Neuronal stem cell (in vitro differentiated cells): ENCODE results near the gene CAMTA1.
A peak's percentile ranks its signal among the peaks of the same experiment; 100 is the strongest.

Experiments used
- DNase-seq: peaks from one replicate; pipeline ENCODE4 v3.0.0-alpha.2; 2013; ENCODE audit warnings: low spot score
- H2AFZ ChIP-seq: one replicate; pipeline ENCODE4 v1.6.1; 2013; ENCODE audit warnings: mild to moderate bottlenecking, low read length, inconsistent platforms
- H2AK5ac ChIP-seq: 2 replicates; pipeline ENCODE4 v1.6.1; 2013; ENCODE audit warnings: low read depth, mild to moderate bottlenecking, inconsistent platforms, low read length, moderate library complexity, mixed read lengths
- H2BK120ac ChIP-seq: 2 replicates; pipeline ENCODE4 v1.6.1; 2013; ENCODE audit warnings: low read depth, mild to moderate bottlenecking, inconsistent platforms, low read length, moderate library complexity, mixed read lengths
- H2BK12ac ChIP-seq: one replicate; pipeline ENCODE4 v1.6.1; 2013; ENCODE audit warnings: low read length, inconsistent platforms
- H2BK15ac ChIP-seq: 2 replicates; pipeline ENCODE4 v1.6.1; 2013; ENCODE audit warnings: mild to moderate bottlenecking, low read length, inconsistent platforms, mixed read lengths
- H2BK5ac ChIP-seq: one replicate; pipeline ENCODE4 v1.6.1; 2013; ENCODE audit warnings: inconsistent platforms, mild to moderate bottlenecking, low read length, moderate library complexity
- H3K14ac ChIP-seq: one replicate; pipeline ENCODE4 v1.6.1; 2013; ENCODE audit warnings: low read length, inconsistent platforms
- H3K18ac ChIP-seq: 2 replicates; pipeline ENCODE4 v1.6.1; 2013; ENCODE audit warnings: low read length, inconsistent platforms
- H3K23ac ChIP-seq: 2 replicates; pipeline ENCODE4 v1.6.1; 2013; ENCODE audit warnings: low read depth, mild to moderate bottlenecking, mixed read lengths, low read length, inconsistent platforms; ENCODE audit not compliant: poor library complexity
- H3K27ac ChIP-seq: replicated peaks from 3 replicates; pipeline ENCODE4 v1.5.1; 2013; ENCODE audit warnings: low read length, inconsistent platforms
- H3K27me3 ChIP-seq, 3 experiments: 2 replicates each; pipeline ENCODE4 v1.6.1; 2013; ENCODE audit warnings: low read length in 3 of 3, mild to moderate bottlenecking in 2 of 3, inconsistent platforms in 1 of 3, low read depth in 1 of 3, mixed read lengths in 1 of 3, moderate library complexity in 1 of 3; ENCODE audit not compliant: control insufficient read depth in 3 of 3, insufficient read depth in 3 of 3
- H3K36me3 ChIP-seq, 2 donors: replicated peaks in 1 of 2; 2 replicates each; pipeline ENCODE4 v1.6.1; 2013; ENCODE audit warnings: low read length in 2 of 2; ENCODE audit not compliant: control insufficient read depth in 2 of 2, insufficient read depth in 2 of 2
- H3K4ac ChIP-seq: 2 replicates; pipeline ENCODE4 v1.6.1; 2013; ENCODE audit warnings: inconsistent platforms, mild to moderate bottlenecking, low read length, moderate library complexity
- H3K4me1 ChIP-seq, 2 donors: 1 replicate in 1 of 2; 2 replicates in 1 of 2; pipeline ENCODE4 v1.6.1; 2013; ENCODE audit warnings: low read length in 2 of 2, low read depth in 1 of 2; ENCODE audit not compliant: control insufficient read depth in 2 of 2, insufficient read depth in 1 of 2
- H3K4me2 ChIP-seq: one replicate; pipeline ENCODE4 v1.6.1; 2013; ENCODE audit warnings: mild to moderate bottlenecking, low read length, inconsistent platforms; ENCODE audit not compliant: insufficient read depth, poor library complexity, severe bottlenecking
- H3K4me3 ChIP-seq, 2 donors: 2 replicates each; pipeline ENCODE4 v1.5.1; 2013; ENCODE audit warnings: low read length in 2 of 2, mild to moderate bottlenecking in 2 of 2, inconsistent platforms in 1 of 2, moderate library complexity in 1 of 2
- H3K79me1 ChIP-seq: one replicate; pipeline ENCODE4 v1.6.1; 2013; ENCODE audit warnings: low read depth, mild to moderate bottlenecking, inconsistent platforms, low read length, moderate library complexity
- H3K9ac ChIP-seq: one replicate; pipeline ENCODE4 v1.6.1; 2013; ENCODE audit warnings: mild to moderate bottlenecking, low read depth, low read length, inconsistent platforms; ENCODE audit not compliant: poor library complexity
- H3K9me3 ChIP-seq, 2 donors: replicated peaks in 1 of 2; 2 replicates each; pipeline versions ENCODE3 to v1.6.1; 2013; ENCODE audit warnings: low read length in 2 of 2, mild to moderate bottlenecking in 2 of 2, inconsistent platforms in 1 of 2, low read depth in 1 of 2, mixed read lengths in 1 of 2, moderate library complexity in 1 of 2; ENCODE audit not compliant: control insufficient read depth in 2 of 2, insufficient read depth in 1 of 2
- H4K8ac ChIP-seq: one replicate; pipeline ENCODE4 v1.6.1; 2013; ENCODE audit warnings: low read depth, mild to moderate bottlenecking, inconsistent platforms, low read length, moderate library complexity
- H4K91ac ChIP-seq: one replicate; pipeline ENCODE4 v1.6.1; 2013; ENCODE audit warnings: low read length, low read depth, mild to moderate bottlenecking, inconsistent platforms; ENCODE audit not compliant: poor library complexity
- WGBS, 2 donors: extraction: QIAGEN DNeasy Blood & Tissue Kit; methylation state at CpG; one replicate each; pipeline ENCODE4 v1.1.7; 2013; ENCODE audit warnings: missing lambda C conversion rate in 2 of 2, mixed read lengths in 1 of 2; ENCODE audit not compliant: insufficient read length in 2 of 2, insufficient replicate concordance in 1 of 2; ENCODE audit errors: extremely low coverage in 2 of 2; 5-methylcytosine and 5-hydroxymethylcytosine counted together

The CAMTA1 gene

DNA sequence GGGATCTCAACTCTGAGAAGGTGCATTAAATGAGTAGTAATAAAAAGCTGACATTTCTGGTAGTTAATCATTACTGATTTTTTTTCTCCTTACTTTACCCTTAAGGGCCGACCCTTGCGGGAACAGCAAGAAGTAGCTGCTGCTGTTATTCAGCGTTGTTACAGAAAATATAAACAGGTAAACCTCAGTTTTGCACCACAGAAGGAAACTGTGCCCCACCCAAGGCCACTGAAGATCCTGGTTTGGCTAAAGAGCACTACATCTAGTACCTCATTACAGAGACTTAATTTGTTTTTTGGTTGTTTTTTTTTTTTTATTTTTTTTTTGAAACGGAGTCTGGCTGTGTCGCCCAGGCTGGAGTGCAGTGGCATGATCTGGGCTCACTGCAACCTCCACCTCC is 962.4 kb downstream of the CAMTA1 start:
- Histone ChIP-seq H3K4me1 (peaks cover 2 to 9% of the 10 kb centered on the region in 2 donors), H3K4ac (no peak overlapping the region), H2BK5ac (no peak overlapping the region), H2BK12ac (no peak overlapping the region), H2BK120ac (no peak overlapping the region), H2AFZ (no peak overlapping the region), H3K36me3 (peaks cover 7 to 72% of the 10 kb centered on the region in 2 donors), H3K14ac (no peak overlapping the region), H3K9me3 (no peaks in the 10 kb centered on the region), H3K79me1 (no peaks in the 10 kb centered on the region), H3K23ac (no peak overlapping the region), H3K27me3 (no peaks in the 10 kb centered on the region), H4K91ac (no peak overlapping the region), H4K8ac (no peak overlapping the region), H3K4me2 (no peak overlapping the region), H2AK5ac (no peak overlapping the region), H2BK15ac (no peak overlapping the region), H3K4me3 (no peak overlapping the region), H3K18ac (no peak overlapping the region), H3K27ac (no peak overlapping the region), H3K9ac (no peak overlapping the region)
- no peak for DNase-seq
- no CpG with 5 or more reads among the region's 5 CpGs for WGBS, 2 donors

DNA sequence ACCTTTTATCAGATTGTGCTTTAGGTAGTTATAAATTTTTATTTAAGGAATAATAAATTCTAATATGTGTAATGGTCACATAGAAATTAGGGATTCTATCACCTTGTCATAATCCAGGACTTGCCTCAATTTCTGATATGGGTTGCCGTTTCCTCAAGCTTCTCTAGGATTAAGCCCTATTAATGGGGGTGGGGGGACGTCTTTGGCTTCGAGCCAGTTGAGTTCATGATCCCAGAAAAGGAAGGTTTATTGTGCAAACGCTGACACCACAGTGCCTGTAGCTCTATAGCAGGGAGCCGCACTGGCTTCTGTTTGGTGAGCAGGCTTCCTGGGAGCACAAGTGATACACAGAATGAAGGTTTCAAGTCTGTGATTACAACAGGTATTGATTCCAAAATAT is 963.9 kb downstream of the CAMTA1 start:
- Histone ChIP-seq H3K27me3 (no peaks in the 10 kb centered on the region), H3K36me3 (peaks cover 7 to 79% of the 10 kb centered on the region in 2 donors), H3K9ac (no peak overlapping the region), H2BK12ac (no peak overlapping the region), H3K9me3 (no peaks in the 10 kb centered on the region), H3K14ac (no peak overlapping the region), H4K91ac (no peak overlapping the region), H2BK120ac (no peak overlapping the region), H3K4me3 (no peak overlapping the region), H4K8ac (no peak overlapping the region), H3K27ac (no peak overlapping the region), H3K23ac (no peak overlapping the region), H3K4me1 (peaks cover 2 to 9% of the 10 kb centered on the region in 2 donors), H3K18ac (no peak overlapping the region), H3K4ac (no peak overlapping the region), H2BK5ac (no peak overlapping the region), H2BK15ac (no peak overlapping the region), H3K4me2 (no peak overlapping the region), H2AK5ac (no peak overlapping the region), H2AFZ (no peak overlapping the region), H3K79me1 (no peaks in the 10 kb centered on the region)
- no peak for DNase-seq
- no CpG with 5 or more reads among the region's 5 CpGs for WGBS, 2 donors

DNA sequence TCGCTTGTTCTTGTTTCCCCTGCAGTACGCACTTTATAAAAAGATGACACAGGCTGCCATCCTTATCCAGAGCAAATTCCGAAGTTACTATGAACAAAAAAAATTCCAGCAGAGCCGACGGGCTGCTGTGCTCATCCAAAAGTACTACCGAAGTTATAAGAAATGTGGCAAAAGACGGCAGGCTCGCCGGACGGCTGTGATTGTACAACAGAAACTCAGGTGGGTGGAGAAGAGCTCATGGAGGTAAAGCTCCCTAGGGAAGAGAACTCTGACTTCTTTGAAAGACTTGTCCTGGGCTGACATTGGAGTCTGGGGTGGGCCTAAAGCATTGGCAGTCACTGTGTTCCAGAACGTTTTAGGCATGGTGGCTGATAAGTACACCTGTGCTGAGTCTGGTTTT is 965.9 kb downstream of the CAMTA1 start:
- H3K14ac ChIP-seq = no peak overlapping the region
- H2BK15ac ChIP-seq = no peak overlapping the region
- H3K9me3 ChIP-seq = no peaks in the 10 kb centered on the region
- no peak overlapping the region for H2BK120ac ChIP-seq
- DNase-seq = no peak
- no peaks in the 10 kb centered on the region for H3K27me3 ChIP-seq
- no peak overlapping the region for H3K23ac ChIP-seq
- peaks cover 2 to 9% of the 10 kb centered on the region in 2 donors for H3K4me1 ChIP-seq
- no peak overlapping the region for H2AFZ ChIP-seq
- H4K8ac ChIP-seq = no peak overlapping the region
- no peak overlapping the region for H2BK12ac ChIP-seq
- no CpG with 5 or more reads among the region's 11 CpGs for WGBS, 2 donors
- no peak overlapping the region for H3K4me3 ChIP-seq
- no peak overlapping the region for H3K27ac ChIP-seq
- H2BK5ac ChIP-seq = no peak overlapping the region
- H3K18ac ChIP-seq = no peak overlapping the region
- H3K36me3 ChIP-seq = peaks cover 2 to 73% of the 10 kb centered on the region in 2 donors
- H2AK5ac ChIP-seq = no peak overlapping the region
- no peak overlapping the region for H3K9ac ChIP-seq
- no peak overlapping the region for H3K4me2 ChIP-seq
- H4K91ac ChIP-seq = no peak overlapping the region
- no peak overlapping the region for H3K4ac ChIP-seq
- no peaks in the 10 kb centered on the region for H3K79me1 ChIP-seq

DNA sequence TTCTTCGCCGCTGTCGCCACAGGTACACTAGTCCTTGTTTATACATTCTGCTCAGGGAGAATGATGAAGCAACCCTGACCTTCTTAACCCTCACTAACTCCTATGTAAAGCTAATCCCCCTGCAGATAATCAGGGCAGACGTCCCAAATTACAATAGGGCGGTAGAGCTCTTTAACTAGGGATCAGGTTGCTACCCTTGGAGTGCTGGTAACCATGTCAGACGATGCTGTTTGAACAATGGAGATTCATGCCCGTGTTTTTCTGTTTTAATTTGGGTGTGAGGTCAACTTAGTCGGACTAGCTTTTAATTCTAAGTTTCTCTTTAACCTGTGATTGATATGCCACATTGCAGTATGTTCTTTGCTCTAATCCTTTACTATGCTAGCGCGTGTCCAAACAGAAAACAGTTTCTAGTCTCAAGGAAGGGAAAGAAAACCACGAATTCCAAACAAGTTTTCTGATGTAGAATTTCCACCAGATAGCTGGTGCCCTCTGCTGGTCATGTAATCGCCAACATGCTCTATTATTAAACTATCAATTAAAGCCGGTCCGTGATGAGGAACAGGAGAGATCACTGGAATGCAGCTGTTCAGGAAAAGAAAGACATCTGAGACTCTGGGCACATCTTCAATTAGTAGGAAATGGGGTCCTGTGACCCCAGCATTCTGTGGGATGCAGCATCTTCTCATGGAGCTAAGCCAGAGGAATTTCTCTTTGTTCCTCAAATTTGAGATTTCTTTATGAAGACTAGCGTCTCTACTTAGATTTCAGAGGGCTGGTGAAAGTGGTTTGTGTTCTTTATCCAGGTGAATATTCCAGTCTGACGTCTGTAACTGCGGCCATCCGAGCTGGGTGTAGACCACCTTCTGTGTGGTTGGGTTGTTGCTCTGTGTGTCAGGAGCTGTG is 967.5 kb downstream of the CAMTA1 start:
- no peak overlapping the region for H3K4ac ChIP-seq
- no peak overlapping the region for H2BK5ac ChIP-seq
- H4K91ac ChIP-seq = no peak overlapping the region
- peak overlapping the region; percentile 68 for H2AFZ ChIP-seq
- peaks cover 2 to 9% of the 10 kb centered on the region in 2 donors for H3K4me1 ChIP-seq
- no peak overlapping the region for H3K4me3 ChIP-seq
- H3K27me3 ChIP-seq = no peaks in the 10 kb centered on the region
- H3K9ac ChIP-seq = no peak overlapping the region
- no peak overlapping the region for H3K23ac ChIP-seq
- peak overlapping the region; percentile 29 for H3K4me2 ChIP-seq
- DNase-seq = peak; percentile 82
- peaks cover 2 to 59% of the 10 kb centered on the region in 2 donors for H3K36me3 ChIP-seq
- no peak overlapping the region for H2AK5ac ChIP-seq
- no CpG with 5 or more reads among the region's 18 CpGs for WGBS, 2 donors
- no peaks in the 10 kb centered on the region for H3K79me1 ChIP-seq
- no peak overlapping the region for H4K8ac ChIP-seq
- H3K14ac ChIP-seq = no peak overlapping the region
- no peak overlapping the region for H2BK12ac ChIP-seq
- no peak overlapping the region for H2BK120ac ChIP-seq
- no peaks in the 10 kb centered on the region for H3K9me3 ChIP-seq
- H3K18ac ChIP-seq = no peak overlapping the region
- H2BK15ac ChIP-seq = no peak overlapping the region
- no peak overlapping the region for H3K27ac ChIP-seq
